ENCODE measurements around the gene LNX1. TPM values are rescaled to one million over a fixed set of nuclear protein-coding genes. Genes with fewer than 3 reads are reported as not detected.

The LNX1 gene
- total and polyA plus RNA-seq, 4 experiments from 2014 or later: 0.44 to 0.78 TPM; not detected in 2

DNA sequence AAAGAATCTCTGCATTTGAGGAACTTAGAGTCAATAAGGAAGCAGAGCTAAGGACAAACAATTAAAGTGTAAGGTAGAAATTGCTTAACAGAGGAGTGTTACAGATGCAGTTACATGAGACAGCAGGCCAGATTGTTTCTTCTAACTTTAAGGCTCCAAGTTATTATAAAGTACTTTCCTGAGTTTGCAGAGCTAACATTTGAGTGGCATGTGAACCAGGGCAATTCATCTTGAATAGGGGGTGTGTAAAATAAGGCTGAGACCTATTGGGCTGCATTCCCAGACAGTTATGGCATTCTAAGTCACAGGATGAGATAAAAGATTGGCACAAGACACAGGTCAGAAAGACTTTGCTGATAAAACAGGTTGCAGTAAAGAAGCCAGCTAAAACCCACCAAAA lies 7.6 kb upstream of the LNX1 start:
- Histone ChIP-seq H3K9me3 (ENCODE audit: control insufficient read depth in 1 of 2, low read length in 2 of 2) (no peaks in the 10 kb centered on the region), H3K36me3 (ENCODE audit: insufficient read depth, low read length) (no peaks in the 10 kb centered on the region), H3K27ac (ENCODE audit: low read depth, low read length) (no peak overlapping the region), H3K4me3 (ENCODE audit: low read length in 2 of 2) (no peak overlapping the region), H3K4me1 (ENCODE audit: insufficient read depth, low read length) (no peaks in the 10 kb centered on the region), H3K27me3 (ENCODE audit: insufficient read depth, low read length) (no peaks in the 10 kb centered on the region)
- Mint-ChIP-seq H3K36me3 (no peaks in the 10 kb centered on the region), H3K27me3 (peaks cover 5 to 13% of the 10 kb centered on the region in 2 donors), H3K27ac (no peak overlapping the region), H3K4me3 (no peak overlapping the region), H3K4me1 (no peaks in the 10 kb centered on the region), H3K9me3 (peaks cover 0 to 2% (median 0%) of the 10 kb centered on the region in 8 donors)
- CTCF ChIA-PET (ENCODE audit: partially characterized antibody): no interaction called here
- POLR2A ChIA-PET (ENCODE audit: partially characterized antibody): no interaction called here
- DNase-seq: no peak
- intact Hi-C loops (cut with micrococcal nuclease): no loop called here

- no peaks in the 10 kb centered on the region for H3K36me3 ChIP-seq (ENCODE audit: insufficient read depth, low read length)
- Mint-ChIP-seq H3K9me3 (peaks cover 0 to 2% (median 0%) of the 10 kb centered on the region in 8 donors), H3K27ac (no peak overlapping the region), H3K4me1 (no peaks in the 10 kb centered on the region), H3K27me3 (peaks cover 5 to 13% of the 10 kb centered on the region in 2 donors), H3K4me3 (no peak overlapping the region), H3K36me3 (no peaks in the 10 kb centered on the region)
- ChIA-PET POLR2A (ENCODE audit: partially characterized antibody) (no interaction called here), CTCF (ENCODE audit: partially characterized antibody) (no interaction called here)
- no peaks in the 10 kb centered on the region for H3K9me3 ChIP-seq (ENCODE audit: control insufficient read depth in 1 of 2, low read length in 2 of 2)
- H3K27ac ChIP-seq (ENCODE audit: low read depth, low read length): no peak overlapping the region
- H3K27me3 ChIP-seq (ENCODE audit: insufficient read depth, low read length): no peaks in the 10 kb centered on the region
- intact Hi-C loops (cut with micrococcal nuclease): no loop called here
- DNase-seq: no peak
- H3K4me1 ChIP-seq (ENCODE audit: insufficient read depth, low read length): no peaks in the 10 kb centered on the region
- H3K4me3 ChIP-seq (ENCODE audit: low read length in 2 of 2): no peak overlapping the region
These were observed 7.2 kb upstream of the LNX1 start for GRCh38 chr4:53598483-53598882.

- peaks cover 0 to 3% (median 2%) of the 10 kb centered on the region in 4 donors for H3K4me1 Mint-ChIP-seq
- peaks cover 0 to 3% (median 0%) of the 10 kb centered on the region in 8 donors for H3K9me3 Mint-ChIP-seq
- H3K36me3 ChIP-seq (ENCODE audit: insufficient read depth, low read length): no peaks in the 10 kb centered on the region
- no peaks in the 10 kb centered on the region for H3K27me3 ChIP-seq (ENCODE audit: insufficient read depth, low read length)
- H3K27me3 Mint-ChIP-seq: peaks cover 8 to 11% of the 10 kb centered on the region in 2 donors
- no peaks in the 10 kb centered on the region for H3K9me3 ChIP-seq (ENCODE audit: control insufficient read depth in 1 of 2, low read length in 2 of 2)
- intact Hi-C loops (cut with micrococcal nuclease): no loop called here
- H3K27ac ChIP-seq (ENCODE audit: low read depth, low read length): no peak overlapping the region
- no peaks in the 10 kb centered on the region for H3K36me3 Mint-ChIP-seq
- no peak overlapping the region for H3K4me3 Mint-ChIP-seq
- no peak for DNase-seq
- no peak overlapping the region for H3K4me3 ChIP-seq (ENCODE audit: low read length in 2 of 2)
- ChIA-PET POLR2A (ENCODE audit: partially characterized antibody) (no interaction called here), CTCF (ENCODE audit: partially characterized antibody) (no interaction called here)
- no peak overlapping the region for H3K27ac Mint-ChIP-seq
- no peaks in the 10 kb centered on the region for H3K4me1 ChIP-seq (ENCODE audit: insufficient read depth, low read length)
These were observed 5.6 kb upstream of the LNX1 start for GRCh38 chr4:53596901-53597300.

DNA sequence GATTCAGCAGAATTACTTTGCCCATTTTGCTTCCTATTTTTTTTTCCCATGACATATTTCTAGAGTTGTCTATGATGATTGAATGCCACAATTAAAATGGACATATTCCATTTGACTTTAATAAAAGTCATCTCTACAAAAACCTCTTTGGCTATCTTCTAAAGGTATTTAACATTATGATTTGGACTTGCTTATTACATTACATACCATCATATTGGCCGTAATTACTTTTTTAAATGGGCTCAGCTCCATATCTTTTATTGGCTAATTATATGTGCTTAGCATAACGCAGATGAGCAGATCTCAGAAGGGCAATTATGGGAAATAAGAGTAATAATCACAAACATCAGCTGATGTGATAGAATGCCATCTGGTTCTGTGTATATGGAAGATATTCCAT lies 4.5 kb upstream of the LNX1 start:
- no peaks in the 10 kb centered on the region for H3K9me3 ChIP-seq (ENCODE audit: control insufficient read depth in 1 of 2, low read length in 2 of 2)
- DNase-seq: no peak
- ChIA-PET CTCF (ENCODE audit: partially characterized antibody) (no interaction called here), POLR2A (ENCODE audit: partially characterized antibody) (no interaction called here)
- H3K4me3 ChIP-seq (ENCODE audit: low read length in 2 of 2): no peak overlapping the region
- Mint-ChIP-seq H3K27me3 (peaks cover 6 to 13% of the 10 kb centered on the region in 2 donors), H3K4me3 (no peak overlapping the region), H3K4me1 (peaks cover 3 to 11% (median 6%) of the 10 kb centered on the region in 4 donors), H3K36me3 (no peaks in the 10 kb centered on the region), H3K9me3 (peaks cover 0 to 3% (median 0%) of the 10 kb centered on the region in 8 donors), H3K27ac (no peak overlapping the region)
- no peak overlapping the region for H3K27ac ChIP-seq (ENCODE audit: low read depth, low read length)
- H3K36me3 ChIP-seq (ENCODE audit: insufficient read depth, low read length): no peaks in the 10 kb centered on the region
- intact Hi-C loops (cut with micrococcal nuclease): no loop called here
- H3K4me1 ChIP-seq (ENCODE audit: insufficient read depth, low read length): no peaks in the 10 kb centered on the region
- H3K27me3 ChIP-seq (ENCODE audit: insufficient read depth, low read length): no peaks in the 10 kb centered on the region

GRCh38 chr4:53595204-53595603 lies 3.9 kb upstream of the LNX1 start:
- no peaks in the 10 kb centered on the region for H3K9me3 ChIP-seq (ENCODE audit: control insufficient read depth in 1 of 2, low read length in 2 of 2)
- intact Hi-C loops (cut with micrococcal nuclease): no loop called here

DNA sequence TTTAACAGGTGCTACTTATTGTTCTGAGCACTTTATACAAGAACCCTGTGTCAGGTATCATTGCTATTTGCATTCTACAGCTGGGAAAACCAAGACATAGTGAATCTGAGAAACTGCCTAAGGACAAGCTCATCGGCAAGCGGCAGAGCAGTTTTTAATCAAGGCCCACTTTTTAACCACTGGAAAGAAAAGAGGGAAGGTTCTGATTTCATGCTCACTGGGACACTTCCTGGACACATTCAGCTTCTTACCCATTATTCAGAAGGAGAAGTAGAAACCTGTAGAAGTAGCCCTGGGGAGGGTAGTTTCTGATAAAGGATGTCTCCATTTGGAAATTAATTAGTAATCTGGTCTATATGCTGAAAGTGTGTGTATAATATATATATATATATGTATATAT lies 2.5 kb upstream of the LNX1 start:
- Histone ChIP-seq H3K4me3 (ENCODE audit: low read length in 2 of 2) (no peak overlapping the region), H3K36me3 (ENCODE audit: insufficient read depth, low read length) (no peaks in the 10 kb centered on the region), H3K27me3 (ENCODE audit: insufficient read depth, low read length) (no peaks in the 10 kb centered on the region), H3K4me1 (ENCODE audit: insufficient read depth, low read length) (no peaks in the 10 kb centered on the region), H3K27ac (ENCODE audit: low read depth, low read length) (no peak overlapping the region), H3K9me3 (ENCODE audit: control insufficient read depth in 1 of 2, low read length in 2 of 2) (no peaks in the 10 kb centered on the region)
- H3K36me3 Mint-ChIP-seq: no peaks in the 10 kb centered on the region
- H3K9me3 Mint-ChIP-seq: peaks cover 0 to 3% (median 0%) of the 10 kb centered on the region in 8 donors
- peaks cover 13 to 15% of the 10 kb centered on the region in 2 donors for H3K27me3 Mint-ChIP-seq
- ChIA-PET CTCF (ENCODE audit: partially characterized antibody) (no interaction called here), POLR2A (ENCODE audit: partially characterized antibody) (no interaction called here)
- H3K4me3 Mint-ChIP-seq: no peak overlapping the region
- no peak overlapping the region for H3K27ac Mint-ChIP-seq
- peaks cover 3 to 11% (median 6%) of the 10 kb centered on the region in 4 donors for H3K4me1 Mint-ChIP-seq
- intact Hi-C loops (cut with micrococcal nuclease): no loop called here
- no peak for DNase-seq

More at GRCh38 chr4:53595204-53595603, 3.9 kb upstream of the LNX1 start:
- Histone ChIP-seq H3K36me3 (ENCODE audit: insufficient read depth, low read length) (no peaks in the 10 kb centered on the region), H3K4me1 (ENCODE audit: insufficient read depth, low read length) (no peaks in the 10 kb centered on the region), H3K27ac (ENCODE audit: low read depth, low read length) (no peak overlapping the region), H3K27me3 (ENCODE audit: insufficient read depth, low read length) (no peaks in the 10 kb centered on the region), H3K4me3 (ENCODE audit: low read length in 2 of 2) (no peak overlapping the region)
- Mint-ChIP-seq H3K27ac (no peak overlapping the region), H3K4me1 (peaks cover 3 to 11% (median 6%) of the 10 kb centered on the region in 4 donors), H3K4me3 (no peak overlapping the region), H3K9me3 (peaks cover 0 to 3% (median 0%) of the 10 kb centered on the region in 8 donors), H3K36me3 (no peaks in the 10 kb centered on the region), H3K27me3 (peaks cover 12 to 14% of the 10 kb centered on the region in 2 donors)
- POLR2A ChIA-PET (ENCODE audit: partially characterized antibody): no interaction called here
- no peak for DNase-seq
- CTCF ChIA-PET (ENCODE audit: partially characterized antibody): no interaction called here

DNA sequence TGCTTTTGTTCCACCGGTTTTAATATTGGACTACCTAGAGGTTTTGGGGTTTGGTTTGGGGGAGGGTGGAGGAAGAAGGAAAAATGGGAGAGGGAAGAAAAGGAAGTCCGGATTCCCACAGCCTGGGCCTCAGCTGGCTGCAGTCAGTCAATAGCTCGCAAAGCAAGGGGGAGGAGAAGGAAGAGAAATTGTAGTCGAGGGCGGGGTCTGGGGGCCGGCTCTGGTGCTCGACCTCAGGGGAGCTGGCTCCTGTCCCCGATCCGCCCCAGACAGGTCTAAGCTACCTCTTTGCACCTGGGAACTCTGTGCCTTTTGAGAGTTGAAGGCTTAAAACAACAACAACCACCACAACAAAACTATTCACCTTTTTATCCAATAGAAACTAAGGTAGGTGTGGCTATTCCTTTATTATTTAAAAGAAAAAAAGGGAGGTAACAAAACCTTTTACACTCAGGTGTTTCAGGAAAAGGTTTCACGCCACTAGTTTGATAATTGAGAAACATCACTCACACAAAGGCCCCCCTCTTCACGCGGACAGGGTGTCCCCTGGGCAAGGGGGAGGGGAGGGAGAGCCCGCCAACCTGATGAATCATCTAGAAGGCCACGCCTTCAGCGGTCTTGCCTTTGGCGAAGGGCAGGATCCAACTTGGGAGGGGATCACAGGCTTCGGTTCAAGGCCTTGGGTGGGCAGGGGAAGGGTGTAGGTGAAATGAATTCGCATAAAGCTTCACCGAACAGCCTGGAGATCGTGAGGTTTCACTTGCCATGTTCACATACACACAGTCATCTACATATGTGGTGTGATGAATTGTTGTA lies 1.6 kb upstream of the LNX1 start:
- no peak for DNase-seq
- peak overlapping the region in 1 of 8 donors; percentile 27 for H3K4me3 Mint-ChIP-seq
- intact Hi-C loops (cut with micrococcal nuclease): no loop called here
- Histone ChIP-seq H3K27ac (ENCODE audit: low read depth, low read length) (no peak overlapping the region), H3K27me3 (ENCODE audit: insufficient read depth, low read length) (no peaks in the 10 kb centered on the region), H3K36me3 (ENCODE audit: insufficient read depth, low read length) (no peaks in the 10 kb centered on the region), H3K9me3 (ENCODE audit: control insufficient read depth in 1 of 2, low read length in 2 of 2) (no peaks in the 10 kb centered on the region), H3K4me3 (ENCODE audit: low read length in 2 of 2) (no peak overlapping the region), H3K4me1 (ENCODE audit: insufficient read depth, low read length) (no peaks in the 10 kb centered on the region)
- H3K27ac Mint-ChIP-seq: no peak overlapping the region
- no peaks in the 10 kb centered on the region for H3K36me3 Mint-ChIP-seq
- peaks cover 13 to 15% of the 10 kb centered on the region in 2 donors for H3K27me3 Mint-ChIP-seq
- H3K4me1 Mint-ChIP-seq: peaks cover 3 to 11% (median 6%) of the 10 kb centered on the region in 4 donors
- CTCF ChIA-PET (ENCODE audit: partially characterized antibody): no interaction called here
- peaks cover 0 to 3% (median 0%) of the 10 kb centered on the region in 8 donors for H3K9me3 Mint-ChIP-seq
- POLR2A ChIA-PET (ENCODE audit: partially characterized antibody): no interaction called here

Measured in CD4-positive, alpha-beta memory T cell (primary cell).